GM19372 (cell line): ENCODE data around the gene F10.
"Not testable (repeated sequence)": the region's sequence is repeated elsewhere in the genome, so short reads cannot be mapped to it uniquely, and the experiment has no call there.

Experiments
- ATAC-seq: cut with Tn5 transposase; IDR thresholded peaks from one replicate; pipeline ENCODE4 v1.9.1; 2021; ENCODE audit warnings: mild to moderate bottlenecking, low read depth, moderate library complexity; ENCODE audit not compliant: unreplicated experiment

Gene F10

DNA sequence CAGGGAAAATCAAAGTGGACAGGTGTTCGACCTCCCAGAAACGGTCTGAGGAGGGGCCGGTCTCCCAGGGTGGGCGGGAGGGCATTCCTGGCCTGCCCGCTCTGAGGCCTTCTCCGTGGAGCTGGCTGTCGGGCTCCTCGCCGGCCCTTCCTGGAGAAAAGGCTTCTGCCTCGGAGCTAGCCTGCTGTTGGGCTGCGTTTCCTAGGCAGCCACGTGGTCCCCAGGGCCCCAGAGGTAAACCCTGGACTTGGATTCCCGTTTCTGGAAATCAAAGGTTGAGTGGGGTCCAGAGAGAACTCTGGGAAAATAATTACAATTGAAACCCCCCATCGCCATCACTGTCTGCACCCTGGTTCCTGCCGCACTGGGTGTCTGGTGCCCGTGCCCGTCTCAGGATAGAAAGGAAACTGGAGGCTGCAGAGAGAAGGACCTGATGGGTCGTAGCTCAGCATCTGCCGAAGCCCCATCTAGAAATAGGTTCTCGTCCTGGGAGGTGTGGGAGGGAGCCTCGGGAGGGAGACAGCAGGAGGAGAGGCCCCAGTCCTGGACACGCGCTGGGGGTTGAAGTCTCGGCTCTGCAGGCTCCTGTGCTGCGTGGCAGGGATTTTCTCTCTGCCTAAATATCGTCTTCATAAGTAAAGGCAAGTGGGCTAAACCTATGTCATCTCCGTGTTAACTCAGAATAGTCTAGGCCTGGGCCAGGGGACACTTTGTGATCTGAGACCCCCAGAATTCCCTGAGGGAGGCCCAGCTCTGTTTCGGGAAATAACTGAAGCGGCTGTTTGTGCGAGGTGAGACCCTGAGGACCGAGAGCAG lies 28.2 kb downstream of the F10 start:
- no peak for ATAC-seq

DNA sequence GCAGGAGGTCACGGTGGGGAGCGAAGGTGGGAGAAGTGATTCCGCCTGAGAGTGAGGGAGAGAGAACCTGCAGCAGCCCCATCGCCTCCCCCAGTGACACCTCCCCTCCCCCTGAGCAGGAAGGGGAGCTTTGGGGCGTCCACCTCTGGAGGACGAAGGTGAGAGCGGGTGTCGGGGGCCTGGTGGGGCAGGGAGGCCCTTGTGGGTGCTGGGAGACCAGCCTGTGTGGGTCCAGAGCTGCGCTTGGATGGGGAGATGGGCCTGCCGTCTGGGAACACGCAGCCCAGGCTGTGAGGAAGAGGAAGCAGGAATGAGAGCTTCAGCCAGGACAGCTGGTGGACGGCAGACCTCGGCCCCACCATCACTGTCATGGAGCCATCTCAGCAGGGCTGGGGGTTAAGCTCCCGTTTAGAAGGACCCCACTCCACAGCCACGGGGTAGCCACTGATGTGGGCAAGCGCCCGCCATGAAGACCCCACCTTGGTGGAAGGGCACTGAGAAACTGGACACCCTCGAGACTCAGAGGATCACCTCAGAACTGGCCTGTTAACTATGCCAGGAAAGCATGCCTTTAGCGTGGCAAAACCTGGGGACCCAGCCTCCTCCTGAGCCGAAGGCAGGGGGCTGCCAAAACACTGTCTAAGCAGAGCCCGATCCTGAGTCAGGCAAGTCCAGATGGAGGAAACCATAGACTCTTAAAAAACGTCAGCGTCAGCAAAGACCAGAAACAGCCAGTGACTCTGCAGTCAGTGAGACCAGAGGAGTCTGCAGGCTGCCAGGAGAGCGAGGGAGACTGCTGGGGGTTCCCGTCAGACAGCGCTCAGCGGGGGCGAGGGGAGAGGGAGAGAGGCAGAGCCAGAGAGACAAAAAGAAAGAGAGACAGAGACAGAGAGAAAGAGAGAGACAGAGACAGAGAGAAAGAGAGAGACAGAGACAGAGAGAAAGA lies 29.4 kb downstream of the F10 start:
- no peak for ATAC-seq

DNA sequence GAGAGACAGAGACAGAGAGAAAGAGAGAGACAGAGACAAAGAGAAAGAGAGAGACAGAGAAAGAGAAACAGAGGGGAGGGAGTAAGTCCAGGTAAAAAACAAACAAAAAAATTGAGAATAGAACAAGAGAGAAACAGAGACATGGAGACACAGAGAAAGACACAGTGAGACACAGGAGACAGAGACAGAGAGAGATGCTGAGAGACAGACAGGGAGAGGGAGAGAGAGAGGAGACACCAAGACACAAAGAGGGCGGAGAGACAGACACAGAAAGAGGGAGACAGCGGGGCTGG lies 30.0 kb downstream of the F10 start:
- no peak for ATAC-seq

- ATAC-seq: peak; percentile 31
Measured at GRCh38 chr13:113152984-113153809, 30.6 kb downstream of the F10 start.

DNA sequence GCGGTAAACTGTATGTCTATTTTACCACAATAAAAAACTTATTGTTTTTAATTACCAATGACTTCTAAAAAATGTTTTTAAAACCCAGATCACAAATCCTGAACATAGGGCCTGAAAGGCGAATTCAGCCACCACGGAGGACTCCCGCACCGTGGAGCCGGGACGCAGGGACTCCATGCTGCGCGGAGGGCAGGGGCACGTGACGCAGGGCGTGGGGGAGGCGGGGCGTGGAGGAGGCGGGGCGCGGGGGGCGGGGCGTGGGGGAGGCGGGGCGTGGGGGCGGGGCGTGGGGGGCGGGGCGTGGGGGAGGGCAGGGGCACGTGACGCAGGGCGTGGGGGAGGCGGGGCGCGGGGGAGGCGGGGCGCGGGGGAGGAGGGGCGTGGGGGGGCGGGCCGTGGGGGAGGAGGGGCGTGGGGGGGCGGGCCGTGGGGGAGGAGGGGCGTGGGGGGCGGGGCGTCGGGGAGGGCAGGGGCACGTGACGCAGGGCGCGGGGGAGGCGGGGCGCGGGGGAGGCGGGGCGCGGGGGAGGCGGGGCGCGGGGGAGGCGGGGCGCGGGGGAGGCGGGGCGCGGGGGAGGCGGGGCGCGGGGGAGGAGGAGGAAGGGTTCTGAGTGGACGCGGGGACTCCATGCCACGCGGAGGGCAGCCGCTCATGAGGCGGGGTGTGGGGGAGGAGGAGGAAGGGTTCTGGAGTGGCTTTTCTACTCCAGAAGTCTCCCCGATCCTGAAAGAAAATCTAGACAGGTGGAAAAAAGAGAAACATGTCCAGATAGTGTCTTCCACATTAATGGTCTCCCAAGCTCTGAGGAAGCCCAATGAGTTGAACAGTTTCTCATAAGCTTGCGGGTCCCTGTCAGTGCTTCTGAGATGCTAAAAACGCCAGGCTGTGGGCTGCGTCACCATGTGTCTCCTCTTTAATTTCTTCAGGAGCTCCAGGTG lies 31.5 kb downstream of the F10 start:
- peak; percentile 76 for ATAC-seq

GRCh38 chr13:113155201-113155600 lies 32.6 kb downstream of the F10 start:
- no peak for ATAC-seq

DNA sequence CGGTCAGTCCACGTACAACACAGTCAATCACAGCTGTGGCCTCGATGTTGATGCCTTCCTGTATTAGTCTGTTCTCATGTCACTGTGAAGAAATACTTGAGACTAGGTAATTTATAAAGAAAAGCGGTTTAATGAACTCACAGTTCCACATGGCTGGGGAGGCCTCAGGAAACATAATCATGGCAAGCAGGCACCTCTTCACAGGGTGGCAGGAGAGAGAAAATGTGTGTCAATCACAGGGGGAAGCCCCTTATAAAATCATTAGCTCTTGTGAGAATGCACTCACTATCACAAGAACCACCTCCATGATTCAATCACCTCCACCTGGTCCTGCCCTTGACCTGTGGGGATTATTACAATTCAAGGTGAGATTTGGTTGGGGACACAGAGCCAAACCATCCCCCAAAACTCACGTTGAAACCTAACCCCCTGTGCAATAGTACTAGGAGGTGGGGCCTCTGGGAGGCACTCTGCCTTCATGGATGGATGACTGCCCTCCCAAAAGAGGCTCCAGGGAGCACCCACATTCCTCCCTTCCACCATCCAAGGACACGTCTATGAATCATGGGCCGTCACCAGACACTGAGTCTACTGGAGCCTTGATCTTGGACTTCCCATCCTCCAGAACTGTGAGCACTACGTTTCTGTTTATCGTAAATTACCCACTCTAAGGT lies 33.5 kb downstream of the F10 start:
- ATAC-seq: no peak

GRCh38 chr13:113157206-113157928 lies 34.8 kb downstream of the F10 start:
- ATAC-seq: no peak

DNA sequence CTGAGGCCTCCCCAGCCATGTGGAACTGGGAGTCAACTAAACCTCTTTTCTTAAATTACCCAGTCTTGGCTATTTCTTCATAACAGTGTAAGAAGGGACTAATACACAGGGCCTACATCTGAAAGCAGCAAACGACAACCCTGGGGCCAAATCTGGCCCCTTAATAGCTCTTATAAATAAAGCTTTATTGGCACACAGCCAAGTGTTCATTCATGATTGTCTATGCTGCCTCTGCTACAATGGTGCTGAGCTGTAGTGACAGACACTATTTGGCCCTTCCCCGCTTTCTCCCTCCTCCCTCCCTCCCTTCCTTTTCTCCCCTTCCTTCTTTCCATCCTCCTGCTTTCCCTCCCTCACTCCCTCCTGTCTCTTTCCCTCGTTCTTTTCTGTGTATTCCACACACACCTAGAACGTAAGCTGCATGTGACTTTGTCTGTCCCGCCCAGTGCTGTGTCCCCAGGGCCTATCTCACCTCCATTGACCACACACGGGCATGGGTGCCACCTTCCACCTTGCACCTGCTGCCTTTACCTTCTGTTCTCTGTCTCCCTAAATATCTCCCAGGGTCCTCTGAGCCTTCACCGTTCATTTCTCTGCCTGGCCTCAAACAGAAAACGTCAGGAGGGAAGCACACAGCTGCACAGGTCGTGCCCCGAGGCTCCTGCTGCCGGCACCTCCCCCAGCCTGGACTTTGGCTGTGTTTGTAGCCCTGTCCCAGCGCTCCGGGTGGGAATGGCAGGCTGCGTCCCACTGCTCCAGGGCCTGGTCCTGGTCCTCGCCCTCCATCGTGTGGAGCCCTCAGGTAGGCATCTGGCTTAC lies 35.5 kb downstream of the F10 start, which contains the start of gene PROZ:
TSS of gene PROZ (plus strand) at position 720 of the 819 bp plus-strand sequence. CDS start at position 733, 13 bp downstream.
- no peak for ATAC-seq

DNA sequence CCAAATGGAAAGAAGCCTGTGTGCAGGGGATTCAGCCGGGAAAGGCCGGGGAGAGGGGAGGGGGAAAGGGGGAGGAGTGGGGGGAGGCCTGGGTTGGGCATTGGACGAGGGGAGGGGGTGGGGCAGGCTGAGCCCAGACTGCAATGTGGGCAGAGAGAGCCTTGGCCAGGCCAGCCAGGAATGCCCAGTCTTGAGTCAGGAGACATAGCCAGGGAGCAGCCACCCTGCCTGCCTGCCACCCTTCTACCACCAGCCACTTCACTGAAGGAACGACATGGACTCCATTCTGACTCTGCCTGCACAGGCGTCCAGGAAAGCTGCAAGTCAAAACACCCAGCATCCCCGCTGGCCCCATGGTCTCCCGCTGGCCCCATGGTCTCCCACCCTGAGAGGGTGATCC lies 36.3 kb downstream of the F10 start:
- ATAC-seq: no peak

GRCh38 chr13:113159701-113160100 lies 37.1 kb downstream of the F10 start:
- no peak for ATAC-seq

GRCh38 chr13:113160983-113161382 lies 38.4 kb downstream of the F10 start:
- no peak for ATAC-seq

DNA sequence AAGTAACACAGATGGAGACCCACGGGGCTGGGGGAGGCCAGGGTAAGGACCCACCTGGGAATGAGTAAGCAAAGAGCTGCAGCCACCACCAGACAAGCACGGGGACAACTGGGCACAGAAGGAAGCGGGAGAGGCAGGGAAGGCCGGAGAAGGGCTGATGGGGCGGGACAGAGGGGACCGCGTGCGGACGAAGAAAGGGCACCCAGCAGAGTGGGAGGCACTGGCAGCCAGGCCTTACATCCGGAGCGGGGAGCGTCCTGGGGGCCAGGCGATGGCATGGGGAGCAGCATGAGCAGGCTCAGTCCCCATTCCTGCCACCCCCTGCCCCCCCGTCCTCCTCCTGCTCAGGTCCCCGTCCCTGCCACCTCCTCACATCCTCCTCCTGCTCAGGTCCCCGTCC lies 38.8 kb downstream of the F10 start:
- ATAC-seq: no peak

- not testable (repeated sequence) for ATAC-seq
Measured at GRCh38 chr13:113161975-113162374, 39.4 kb downstream of the F10 start.

GRCh38 chr13:113162783-113163685 lies 40.4 kb downstream of the F10 start:
- no peak for ATAC-seq

- no peak for ATAC-seq
Measured at GRCh38 chr13:113164492-113164891, 41.9 kb downstream of the F10 start.

- no peak for ATAC-seq
Measured at GRCh38 chr13:113166266-113166665, 43.7 kb downstream of the F10 start.
